ENCODE results near the gene SERPINB1.
"Not testable (repeated sequence)": the region's sequence is repeated elsewhere in the genome, so short reads cannot be mapped to it uniquely, and the experiment has no call there.

Gene SERPINB1

GRCh38 chr6:2810092-2810671 is 31.5 kb downstream of the SERPINB1 start:
- no peak for DNase-seq

GRCh38 chr6:2809015-2809414 is 32.6 kb downstream of the SERPINB1 start:
- DNase-seq: no peak

DNA sequence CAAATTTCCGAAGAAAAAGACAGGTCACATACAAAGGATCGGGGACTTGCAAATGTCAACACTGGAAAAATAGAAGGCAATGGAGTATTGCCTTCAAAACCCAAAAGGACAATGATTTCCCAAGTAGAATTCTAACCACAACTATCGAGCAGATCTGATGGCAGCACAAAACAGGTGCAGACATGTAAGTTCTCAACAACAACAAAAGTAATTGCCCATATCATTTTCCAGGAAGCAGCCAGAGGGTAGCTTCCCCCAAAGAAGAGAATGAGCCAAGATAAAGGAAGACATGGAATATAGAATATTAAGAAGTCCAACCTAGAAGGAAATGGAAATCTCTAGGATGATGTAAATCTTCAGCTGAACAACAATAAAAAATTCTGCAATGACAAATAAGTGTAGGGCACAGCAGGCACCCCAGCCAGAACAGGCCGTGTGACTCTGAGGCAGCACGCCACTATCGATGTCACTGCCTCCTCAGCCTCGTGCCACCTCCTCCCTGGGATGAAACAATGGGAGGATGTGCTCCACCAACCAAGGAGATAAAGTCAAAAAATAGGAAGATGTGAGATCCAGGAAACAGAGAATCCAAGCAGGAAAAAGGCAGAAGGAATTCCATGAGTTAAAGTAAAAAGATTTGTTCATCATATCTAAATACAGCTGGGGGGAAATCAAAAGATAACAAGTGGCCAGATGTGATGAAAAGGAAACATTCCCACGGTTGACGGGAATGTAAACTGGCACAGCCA is 34.1 kb downstream of the SERPINB1 start:
- no peak for DNase-seq

DNA sequence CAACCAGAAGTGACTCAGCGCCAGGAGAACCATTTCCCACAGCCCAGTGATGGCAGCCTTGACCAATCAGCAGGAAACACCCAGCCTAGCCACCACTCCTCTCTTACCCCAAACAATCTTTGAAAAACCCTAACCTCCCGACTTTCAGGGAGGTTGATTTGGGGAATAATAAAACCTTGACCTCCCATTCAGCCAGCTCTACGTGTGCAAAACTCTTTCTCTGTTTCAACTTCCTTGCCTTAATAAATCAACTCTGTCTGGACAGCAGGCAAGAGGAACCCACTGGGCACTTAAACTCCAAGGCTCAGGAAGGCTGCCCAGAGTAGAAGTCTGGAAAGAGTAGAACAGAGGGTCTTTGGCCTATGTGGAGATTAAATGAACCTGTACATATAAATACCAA is 35.0 kb downstream of the SERPINB1 start:
- DNase-seq: no peak

- DNase-seq: no peak
Observed at GRCh38 chr6:2805031-2805430, 36.6 kb downstream of the SERPINB1 start.

- no peak for DNase-seq
Observed at GRCh38 chr6:2804516-2804915, 37.1 kb downstream of the SERPINB1 start.

GRCh38 chr6:2803731-2804429 is 37.8 kb downstream of the SERPINB1 start:
- no peak for DNase-seq

DNA sequence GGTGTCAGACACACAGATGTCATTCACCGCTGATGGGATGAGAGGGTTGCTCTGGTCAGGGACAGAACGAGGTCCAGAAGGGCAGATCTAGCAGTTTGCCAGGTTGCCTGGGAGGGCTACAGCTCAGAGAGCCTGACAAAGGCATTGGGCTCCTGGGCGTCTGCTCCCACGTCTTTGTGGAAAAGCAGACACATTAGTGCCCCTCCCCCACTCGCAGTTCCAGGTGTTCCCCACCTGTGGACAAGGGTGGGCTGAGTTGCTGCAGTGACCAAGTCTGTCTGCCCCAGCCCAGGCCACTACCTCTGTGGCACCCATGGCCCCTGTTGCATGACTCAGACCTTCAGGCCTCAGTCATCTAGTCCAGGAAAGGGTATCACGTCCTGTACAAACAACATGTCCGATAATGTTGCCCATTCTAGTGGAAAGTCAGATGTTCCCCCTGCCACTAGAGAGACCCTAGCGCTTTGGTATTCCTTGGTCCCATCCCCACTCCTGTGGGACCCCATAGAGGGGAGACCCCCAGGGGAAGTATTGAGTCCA is 39.1 kb downstream of the SERPINB1 start:
- no peak for DNase-seq

- not testable (repeated sequence) for DNase-seq
Observed at GRCh38 chr6:2801687-2802086, 40.0 kb downstream of the SERPINB1 start.

DNA sequence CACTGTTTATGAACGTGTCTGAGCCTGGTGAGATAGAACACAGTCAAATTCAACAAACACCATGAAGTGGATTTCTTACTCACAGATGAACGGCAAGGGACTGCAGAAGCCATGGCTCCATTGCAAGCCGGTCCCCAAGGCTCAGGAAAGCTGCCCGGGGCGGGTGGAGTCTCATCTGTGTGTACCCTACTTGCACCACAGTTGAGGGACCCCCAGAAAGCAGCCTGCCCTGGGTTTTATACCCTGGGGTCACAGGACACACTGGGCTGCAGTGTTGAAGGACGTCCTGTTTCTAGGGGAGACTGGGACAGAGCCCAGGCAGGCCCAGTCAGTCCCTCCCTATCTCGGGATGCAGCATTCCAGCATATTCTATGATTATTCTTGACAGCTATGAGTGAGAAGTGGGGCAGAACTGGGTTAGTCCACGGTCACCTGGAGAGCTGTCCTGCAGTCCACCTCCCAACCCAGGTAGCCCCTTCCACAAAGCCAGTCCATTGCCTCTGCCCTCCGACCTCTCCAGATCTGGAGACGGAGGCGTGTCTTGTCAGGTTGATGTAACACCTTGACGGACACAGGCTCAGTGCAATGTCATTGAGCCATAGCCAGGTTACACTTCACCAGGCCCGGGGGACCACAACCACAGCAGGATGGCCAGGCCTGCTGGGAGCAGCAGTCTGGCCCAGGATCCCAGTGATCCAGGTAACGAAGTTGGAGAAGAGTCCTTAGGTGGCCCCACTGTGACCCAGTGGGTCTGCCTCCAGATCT is 40.9 kb downstream of the SERPINB1 start:
- no peak for DNase-seq

GRCh38 chr6:2799936-2800527 is 41.6 kb downstream of the SERPINB1 start:
- no peak for DNase-seq

GRCh38 chr6:2798586-2799134 is 43.0 kb downstream of the SERPINB1 start:
- DNase-seq: no peak

DNA sequence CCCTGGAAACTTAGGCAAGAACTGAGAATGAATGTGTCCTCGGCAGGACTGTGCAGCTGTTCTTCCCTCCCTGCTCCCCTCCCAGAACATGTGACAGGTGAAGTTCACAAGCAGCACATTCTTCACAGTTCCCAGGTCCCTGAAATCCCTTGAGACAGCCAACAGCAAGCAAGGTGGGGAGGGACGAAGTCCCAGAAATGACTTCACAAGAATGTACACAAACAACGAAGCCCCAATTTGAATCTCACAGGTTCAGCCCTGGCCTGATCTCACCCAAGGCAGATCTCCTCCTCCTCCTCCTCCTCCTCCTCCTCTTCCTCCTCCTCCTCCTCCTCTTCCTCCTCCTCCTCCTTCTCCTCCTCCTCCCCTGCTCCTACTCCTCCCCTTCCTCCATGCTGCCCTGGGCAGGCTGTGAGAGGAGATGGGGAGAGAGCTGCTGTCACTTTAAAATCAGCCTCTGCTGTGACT is 44.1 kb downstream of the SERPINB1 start:
- no peak for DNase-seq

DNA sequence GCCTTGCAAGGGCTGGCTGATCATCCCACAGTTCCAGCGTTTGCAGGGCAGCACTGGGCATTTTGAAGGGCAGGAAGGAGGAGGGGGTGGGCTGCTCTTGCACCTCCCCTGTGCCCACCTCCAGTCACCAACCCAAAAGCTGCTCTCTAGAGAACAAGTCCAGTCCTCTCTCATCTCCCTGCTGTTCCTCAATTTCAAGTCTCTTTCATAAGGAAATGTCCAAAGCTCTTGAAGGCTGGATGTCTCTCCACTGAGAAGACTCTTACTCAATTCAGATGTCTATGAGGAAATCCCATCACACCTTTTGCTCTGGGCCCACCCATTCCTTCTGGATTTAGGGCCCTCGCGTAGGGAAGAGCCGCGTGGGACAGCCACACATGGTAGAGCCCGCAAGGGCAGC is 44.8 kb downstream of the SERPINB1 start:
- DNase-seq: no peak

GRCh38 chr6:2795956-2796355 is 45.7 kb downstream of the SERPINB1 start:
- DNase-seq: no peak

DNA sequence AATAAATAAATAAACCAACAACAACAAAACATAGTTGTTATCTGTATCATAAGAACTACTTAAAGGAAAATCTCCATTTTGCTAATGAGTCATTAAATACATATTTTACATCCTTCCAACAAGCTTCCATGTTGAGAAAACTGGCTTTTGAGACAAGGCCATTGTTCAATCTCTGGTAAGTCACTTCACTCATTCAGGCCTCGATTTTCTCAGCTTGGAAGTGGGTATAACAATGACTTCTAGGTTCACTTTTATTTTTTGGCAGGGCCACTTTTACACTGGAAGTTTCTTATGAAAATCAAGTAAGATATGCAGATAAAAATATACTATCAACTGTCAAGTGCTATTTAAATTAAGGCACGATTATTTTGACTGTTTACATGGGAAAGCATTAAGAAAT is 46.5 kb downstream of the SERPINB1 start:
- DNase-seq: no peak

DNA sequence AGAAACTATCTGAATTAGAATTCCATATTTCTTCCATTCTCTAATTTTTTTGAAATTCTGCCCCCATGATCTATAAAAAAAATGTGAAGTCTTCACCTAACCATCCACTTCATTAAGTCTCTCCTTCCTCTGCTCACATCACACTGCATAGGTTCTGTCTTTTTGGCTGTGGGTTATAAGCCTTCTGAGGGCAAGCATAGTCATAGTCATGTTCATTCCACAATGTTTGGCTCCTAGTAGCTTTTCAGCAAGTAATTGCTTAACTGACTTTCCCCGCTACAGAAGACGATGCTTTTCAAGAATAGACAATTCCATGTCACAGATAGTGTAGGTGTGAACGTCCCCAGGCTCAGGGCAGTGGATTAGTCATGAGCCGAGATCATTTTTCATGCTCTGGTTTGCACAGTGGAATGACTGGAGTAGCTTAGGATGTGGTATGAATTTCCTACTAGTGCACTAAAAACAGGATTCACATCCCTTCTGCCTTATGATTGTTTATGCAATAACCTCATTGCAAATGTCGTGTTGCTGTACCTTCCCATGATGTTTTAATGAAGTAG is 47.4 kb downstream of the SERPINB1 start:
- no peak for DNase-seq

GRCh38 chr6:2793534-2794151 is 48.0 kb downstream of the SERPINB1 start:
- no peak for DNase-seq

GRCh38 chr6:2792330-2793110 is 49.1 kb downstream of the SERPINB1 start:
- DNase-seq: no peak

GRCh38 chr6:2791450-2791974 is 50.2 kb downstream of the SERPINB1 start:
- DNase-seq: no peak
